GM12872 (cell line): Measurements from ENCODE around the gene RNF10.

Experiments used
- CTCF ChIP-seq: IDR thresholded peaks from 3 replicates; pipeline ENCODE4 v1.5.1; 2011; ENCODE audit warnings: low read depth, mild to moderate bottlenecking, low read length, moderate library complexity; ENCODE audit not compliant: insufficient read depth

RNF10 gene

DNA sequence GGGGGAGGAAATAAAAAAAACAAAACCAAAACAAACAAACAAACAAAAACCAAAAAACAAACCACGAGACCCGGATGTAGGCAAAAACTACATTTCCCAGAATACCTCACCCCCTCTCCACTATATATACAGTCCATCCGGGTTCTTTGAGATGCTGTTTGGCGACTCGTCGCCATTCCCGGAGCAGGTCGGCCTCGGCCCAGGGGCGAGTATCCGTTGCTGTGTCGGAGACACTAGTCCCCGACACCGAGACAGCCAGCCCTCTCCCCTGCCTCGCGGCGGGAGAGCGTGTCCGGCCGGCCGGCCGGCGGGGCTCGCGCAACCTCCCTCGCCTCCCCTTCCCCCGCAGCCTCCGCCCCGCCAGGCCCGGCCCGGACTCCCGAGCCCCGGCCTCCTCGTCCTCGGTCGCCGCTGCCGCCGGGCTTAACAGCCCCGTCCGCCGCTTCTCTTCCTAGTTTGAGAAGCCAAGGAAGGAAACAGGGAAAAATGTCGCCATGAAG, at the start of gene RNF10:
RNF10 (plus strand) TSS at position 154 of the 500 bp plus-strand sequence. CDS start 456 bp downstream, outside the sequence.
- TF ChIP-seq CTCF, result no peak

DNA sequence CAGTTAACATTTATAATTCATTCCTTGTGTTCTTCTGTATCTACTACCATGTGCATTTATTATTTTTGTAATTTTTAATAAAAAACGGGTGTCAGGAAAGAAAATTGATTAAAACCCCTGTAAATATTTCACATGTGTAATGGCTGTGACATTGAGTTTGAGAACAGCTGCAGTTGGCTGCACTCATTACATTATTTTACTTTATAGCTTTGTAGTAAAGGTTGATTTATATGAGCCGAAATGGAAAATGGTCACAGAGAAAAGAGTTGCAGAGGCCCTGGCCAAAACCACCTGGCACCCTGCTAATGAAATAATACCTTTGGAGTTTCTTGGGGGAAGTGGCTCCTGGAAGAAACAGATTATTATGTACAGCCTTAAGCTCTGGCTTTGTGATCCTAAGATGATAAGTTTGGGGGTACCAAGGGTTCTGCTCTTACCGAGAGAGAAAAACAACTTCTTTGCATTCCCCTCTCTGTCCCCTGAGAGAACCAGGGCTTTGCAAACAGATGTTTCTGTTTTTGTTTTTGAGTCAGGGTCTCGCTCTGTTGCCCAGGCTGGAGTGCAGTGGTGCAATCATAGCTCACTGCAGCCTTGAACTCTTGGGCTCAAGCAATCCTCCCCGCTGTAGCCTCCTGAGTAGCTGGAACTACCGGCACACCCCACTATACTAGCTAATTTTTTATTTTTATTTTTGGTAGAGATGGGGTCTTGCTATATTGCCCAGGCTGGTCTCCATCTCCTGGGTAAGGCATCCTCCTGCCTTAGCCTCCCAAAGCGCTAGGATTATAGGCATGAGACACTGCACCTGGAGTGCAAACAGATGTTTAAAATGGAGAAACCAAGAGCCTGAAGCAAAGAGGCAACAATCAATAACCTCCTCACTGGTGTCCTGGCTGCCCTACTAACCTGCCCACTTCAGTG, 47.9 kb upstream of the RNF10 start:
- TF ChIP-seq CTCF, result no peak

- TF ChIP-seq CTCF, result no peak
Measured at GRCh38 chr12:120488057-120488640, 46.0 kb upstream of the RNF10 start.

DNA sequence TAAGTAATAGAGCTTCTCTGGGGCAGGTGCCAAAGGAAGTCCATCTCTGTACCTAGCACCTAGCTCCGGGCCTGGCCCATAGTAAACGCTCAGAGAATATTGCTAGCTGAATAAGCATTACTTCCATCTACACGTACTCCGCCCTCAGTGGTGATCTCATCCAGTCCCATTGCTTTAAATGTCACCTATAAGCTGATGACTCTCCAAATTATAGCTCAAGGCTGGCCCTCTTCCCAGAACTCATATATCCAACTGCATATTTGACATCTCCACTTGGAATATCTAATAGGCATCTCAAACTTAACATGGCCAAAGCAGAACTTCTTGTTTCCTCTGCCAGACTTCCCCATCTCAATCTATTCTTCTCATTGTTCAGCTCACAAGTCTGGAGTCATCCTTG, 45.1 kb upstream of the RNF10 start:
- no peak for TF ChIP-seq CTCF

DNA sequence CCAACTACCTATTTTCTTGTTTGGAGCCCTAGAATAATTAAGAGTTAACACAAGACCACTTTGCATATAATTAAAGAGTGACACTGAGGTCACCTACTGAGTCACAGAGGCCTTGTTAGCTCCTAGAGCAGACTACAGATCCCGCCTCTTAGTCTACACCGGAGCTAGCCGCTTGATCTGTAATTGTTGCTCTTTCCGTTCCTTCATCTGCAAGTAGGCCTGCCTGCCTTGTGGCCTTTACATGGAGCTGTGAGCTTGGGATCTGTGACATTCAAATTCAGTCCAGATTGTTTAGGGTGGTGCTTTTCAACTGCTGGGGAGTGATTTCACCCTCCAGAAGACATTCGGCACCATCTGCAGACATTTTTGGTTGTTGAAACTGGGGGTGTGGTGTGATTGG, 43.8 kb upstream of the RNF10 start:
- no peak for TF ChIP-seq CTCF

GRCh38 chr12:120490833-120491512, 43.2 kb upstream of the RNF10 start:
- TF ChIP-seq CTCF, result no peak

DNA sequence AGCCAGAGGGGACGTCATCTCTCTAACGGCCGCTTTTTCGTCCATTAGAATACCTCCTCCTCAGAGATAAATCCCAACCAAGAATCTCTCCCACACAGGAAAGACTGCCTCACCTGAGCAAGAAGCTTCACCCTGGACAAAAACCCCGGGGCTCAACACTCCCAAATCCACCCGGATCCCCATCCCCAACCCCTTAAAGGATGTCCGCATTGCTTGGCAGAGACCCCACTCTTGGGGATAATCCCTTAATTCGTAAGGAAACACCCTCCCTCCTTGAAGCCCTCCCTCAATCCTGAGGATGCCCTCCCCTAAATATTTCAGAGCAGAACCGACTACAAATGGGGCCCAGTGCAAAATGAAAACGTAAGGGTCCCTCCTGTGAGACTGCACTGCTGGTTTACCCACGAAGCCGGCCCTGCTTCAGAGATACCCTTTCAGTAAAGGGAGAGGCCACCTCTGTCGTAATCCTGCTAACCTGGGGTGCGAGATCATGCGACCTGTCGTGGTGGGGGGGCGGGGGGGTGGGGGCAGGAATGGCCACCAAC, 38.9 kb upstream of the RNF10 start:
- TF ChIP-seq CTCF, result no peak
